Activated naive CD4-positive, alpha-beta T cell treated with anti-CD3 and anti-CD28 coated beads, Interleukin-2, amount 10 ng/mL, durations not matched to agents 7 days and 5 days (primary cell): ENCODE results near the gene KDM6A.
"Not testable (repeated sequence)": the region's sequence is repeated elsewhere in the genome, so short reads cannot be mapped to it uniquely, and the experiment has no call there.

Experiments used
- CTCF ChIA-PET: fragments of 350-600 bp; sonication (Branson Sonifier 250); formaldehyde crosslinking; loops from one replicate; lab custom pipeline; 2021; ENCODE audit warnings: antibody characterized with exemption; lab: Charles Lee
- DNase-seq: peaks from one replicate; pipeline ENCODE4 v3.0.0-alpha.2; 2020
- H3K27ac Mint-ChIP-seq: one replicate; pipeline ENCODE4 v1.8.0; 2021; ENCODE audit warnings: mild to moderate bottlenecking, moderate library complexity, mixed read lengths
- H3K27me3 Mint-ChIP-seq: one replicate; pipeline ENCODE4 v1.8.0; 2021; ENCODE audit warnings: mild to moderate bottlenecking, mixed read lengths
- H3K36me3 Mint-ChIP-seq: one replicate; pipeline ENCODE4 v1.8.0; 2021; ENCODE audit warnings: mixed read lengths
- H3K4me1 Mint-ChIP-seq: one replicate; pipeline ENCODE4 v1.8.0; 2021; ENCODE audit warnings: mixed read lengths
- H3K4me3 Mint-ChIP-seq: one replicate; pipeline ENCODE4 v1.8.0; 2021; ENCODE audit warnings: mild to moderate bottlenecking, moderate library complexity, mixed read lengths
- H3K9me3 Mint-ChIP-seq: one replicate; pipeline ENCODE4 v1.8.0; 2021; ENCODE audit warnings: mixed read lengths

Gene KDM6A

DNA sequence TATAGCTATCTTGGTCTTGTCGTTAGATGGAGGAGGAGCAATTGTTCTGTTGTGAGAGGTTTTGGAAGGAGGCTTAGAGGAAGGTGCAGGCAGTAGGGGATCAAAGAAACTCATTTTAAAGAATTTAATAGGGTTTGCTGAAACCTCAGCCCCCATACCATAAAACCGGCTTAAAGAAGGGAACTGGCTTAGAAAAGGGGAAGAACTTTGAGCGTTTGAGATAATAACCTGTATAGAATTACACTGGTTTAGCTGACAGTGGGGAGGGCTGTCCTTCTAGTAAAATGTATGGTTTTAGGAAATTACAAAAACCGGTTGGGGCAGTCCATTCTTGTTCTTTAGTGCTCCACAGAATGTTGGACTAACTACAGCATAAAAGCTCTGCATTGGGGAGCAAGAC lies 128.1 kb downstream of the KDM6A start:
- Mint-ChIP-seq H3K9me3 (peaks cover 3% of the 10 kb centered on the region), H3K27me3 (no peaks in the 10 kb centered on the region), H3K36me3 (peaks cover 21% of the 10 kb centered on the region), H3K27ac (no peak overlapping the region), H3K4me1 (peaks cover 54% of the 10 kb centered on the region), H3K4me3 (peak overlapping the region; percentile 60)
- CTCF ChIA-PET = no interaction called here
- no peak for DNase-seq

DNA sequence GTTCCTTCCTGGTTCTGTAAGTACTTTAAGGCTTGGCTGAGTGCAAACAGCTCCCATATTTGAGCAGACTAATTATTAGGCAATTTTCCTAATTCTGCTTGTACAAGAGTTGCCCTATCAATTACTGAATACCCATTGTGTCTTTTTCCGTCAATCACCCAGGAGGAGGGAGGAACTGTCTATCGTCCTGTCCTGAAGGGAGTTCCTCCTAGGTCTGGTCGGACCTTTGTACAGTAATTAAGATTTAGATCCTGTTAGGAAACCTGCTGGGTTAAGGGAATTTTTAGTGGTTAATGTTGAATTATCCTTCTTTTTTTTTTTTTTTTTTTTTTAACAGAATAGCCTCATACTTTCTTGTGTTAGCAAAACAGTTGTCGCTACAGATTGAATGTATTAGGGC lies 130.1 kb downstream of the KDM6A start:
- CTCF ChIA-PET = no interaction called here
- Mint-ChIP-seq H3K27ac (no peak overlapping the region), H3K27me3 (no peaks in the 10 kb centered on the region), H3K9me3 (peaks cover 6% of the 10 kb centered on the region), H3K4me1 (peaks cover 43% of the 10 kb centered on the region), H3K36me3 (peaks cover 24% of the 10 kb centered on the region), H3K4me3 (no peak overlapping the region)
- DNase-seq = no peak

DNA sequence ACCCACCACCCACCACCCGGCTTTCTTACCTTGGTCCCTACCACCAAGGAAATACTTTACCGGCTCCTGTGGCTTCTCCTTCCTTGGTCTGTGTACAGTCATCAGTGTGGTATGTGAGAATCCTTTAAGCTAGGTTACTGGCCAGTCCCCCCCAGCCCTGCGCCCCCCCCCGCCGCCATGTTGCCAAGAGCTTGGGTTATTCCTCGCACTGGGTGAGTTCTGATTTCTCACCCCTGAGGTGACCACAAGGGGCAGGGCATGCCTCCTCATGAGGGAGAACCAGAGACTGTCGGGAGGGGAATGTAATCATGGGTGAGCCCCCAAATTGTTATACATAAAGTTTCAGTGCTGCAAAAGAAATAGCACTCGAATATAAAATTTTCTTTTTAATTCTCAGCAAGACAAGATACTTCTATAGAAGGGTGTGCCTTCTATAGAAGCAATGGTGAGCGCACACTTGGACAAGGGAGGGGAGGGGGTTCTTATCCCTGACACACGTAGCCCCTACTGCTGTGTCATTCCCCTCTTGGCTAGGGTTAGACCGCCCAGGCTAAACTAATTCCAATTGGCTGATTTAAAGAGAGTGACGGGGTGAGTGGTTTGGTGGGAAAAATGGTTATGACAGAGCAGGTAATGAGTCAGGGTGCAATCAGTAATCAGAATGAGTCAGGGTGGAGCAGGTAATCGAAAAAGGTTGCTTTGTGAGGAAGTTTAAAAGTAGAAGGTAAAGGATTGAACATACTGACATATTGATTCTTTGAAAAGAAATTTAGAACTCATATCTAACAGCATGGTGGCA lies 133.2 kb downstream of the KDM6A start:
- Mint-ChIP-seq H3K36me3 (peaks cover 18% of the 10 kb centered on the region), H3K4me3 (no peak overlapping the region), H3K27ac (no peak overlapping the region), H3K27me3 (no peaks in the 10 kb centered on the region), H3K4me1 (peaks cover 22% of the 10 kb centered on the region), H3K9me3 (peaks cover 6% of the 10 kb centered on the region)
- no peak for DNase-seq
- CTCF ChIA-PET = no interaction called here

DNA sequence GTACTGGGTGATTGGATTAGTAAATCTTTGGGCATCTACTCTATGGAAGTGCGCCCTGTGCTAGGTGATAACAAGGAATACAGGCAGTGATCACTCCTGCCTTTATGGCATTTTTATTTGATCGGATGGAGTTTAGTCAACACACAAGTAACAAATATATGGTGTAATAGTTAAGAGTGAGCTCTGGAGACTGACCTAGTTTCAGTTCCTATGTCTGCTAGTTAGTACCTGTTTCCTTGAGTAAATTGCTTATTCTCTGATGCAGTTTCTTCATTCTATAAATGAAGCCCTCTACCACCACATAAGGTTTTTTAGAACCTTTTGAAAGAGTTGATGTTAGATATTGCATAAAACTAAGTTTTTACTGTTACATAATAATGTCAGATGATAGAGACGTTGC lies 134.6 kb downstream of the KDM6A start:
- CTCF ChIA-PET = no interaction called here
- Mint-ChIP-seq H3K36me3 (peaks cover 19% of the 10 kb centered on the region), H3K9me3 (peaks cover 6% of the 10 kb centered on the region), H3K27ac (no peak overlapping the region), H3K27me3 (no peaks in the 10 kb centered on the region), H3K4me3 (no peak overlapping the region), H3K4me1 (peaks cover 13% of the 10 kb centered on the region)
- no peak for DNase-seq

GRCh38 chrX:45009371-45010000 lies 136.5 kb downstream of the KDM6A start:
- Mint-ChIP-seq H3K4me1 (peaks cover 7% of the 10 kb centered on the region), H3K4me3 (no peak overlapping the region)
- CTCF ChIA-PET = interaction anchor here (0.7 kb wide), 1 partner anchor 95 kb away, joined by 3 read pairs; no protein-coding TSS in a partner anchor

GRCh38 chrX:45011131-45011530 lies 138.1 kb downstream of the KDM6A start:
- Mint-ChIP-seq H3K4me1 (peaks cover 7% of the 10 kb centered on the region), H3K9me3 (peaks cover 4% of the 10 kb centered on the region), H3K27me3 (no peaks in the 10 kb centered on the region), H3K4me3 (no peak overlapping the region), H3K36me3 (peaks cover 13% of the 10 kb centered on the region), H3K27ac (no peak overlapping the region)
- CTCF ChIA-PET = no interaction called here
- DNase-seq = no peak

More at GRCh38 chrX:45009371-45010000, 136.5 kb downstream of the KDM6A start:
- H3K36me3 Mint-ChIP-seq = peaks cover 20% of the 10 kb centered on the region
- no peaks in the 10 kb centered on the region for H3K27me3 Mint-ChIP-seq
- H3K9me3 Mint-ChIP-seq = peaks cover 6% of the 10 kb centered on the region
- DNase-seq = no peak
- no peak overlapping the region for H3K27ac Mint-ChIP-seq

DNA sequence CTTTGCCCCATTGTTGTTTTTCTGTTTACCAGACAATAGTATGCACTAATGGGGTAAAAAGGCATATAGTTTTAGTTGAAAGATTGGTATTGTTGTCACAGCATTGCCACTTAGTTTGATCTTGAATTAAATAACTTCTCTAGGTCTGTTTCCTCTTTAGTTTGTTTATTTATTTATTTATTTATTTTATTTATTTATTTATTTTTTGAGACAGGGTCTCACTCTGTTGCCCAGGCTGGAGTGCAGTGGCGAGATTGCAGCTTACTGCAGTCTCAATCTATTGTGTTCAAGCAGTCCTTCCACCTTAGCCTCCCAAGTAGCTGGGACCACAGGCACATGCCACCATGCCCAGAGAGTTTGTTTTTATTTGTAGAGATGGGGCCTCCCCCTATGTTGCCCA lies 138.6 kb downstream of the KDM6A start:
- Mint-ChIP-seq H3K27ac (no peak overlapping the region), H3K27me3 (no peaks in the 10 kb centered on the region), H3K9me3 (no peaks in the 10 kb centered on the region), H3K4me3 (no peak overlapping the region), H3K4me1 (peaks cover 3% of the 10 kb centered on the region), H3K36me3 (peaks cover 8% of the 10 kb centered on the region)
- CTCF ChIA-PET = no interaction called here
- no peak for DNase-seq

DNA sequence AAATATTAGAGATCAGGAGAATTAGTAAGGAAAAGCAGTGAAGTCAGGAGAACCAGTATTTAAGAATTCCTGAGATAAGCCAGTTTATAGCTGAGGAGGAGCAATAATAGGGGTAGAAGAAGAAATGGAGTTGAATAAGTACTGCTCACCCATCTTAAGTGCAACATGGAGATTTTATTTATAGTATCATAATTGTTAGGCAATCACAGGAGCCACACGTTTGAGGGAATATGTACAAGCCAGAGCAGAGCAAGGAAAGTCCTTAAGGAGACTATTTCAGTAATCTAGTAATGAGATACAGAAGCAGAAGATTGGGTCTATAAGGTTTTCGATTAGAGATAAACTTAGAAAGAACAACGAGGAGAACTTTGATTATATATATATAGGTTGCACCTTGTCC lies 145.0 kb downstream of the KDM6A start:
- H3K27me3 Mint-ChIP-seq = no peaks in the 10 kb centered on the region
- no peak for DNase-seq
- peaks cover 12% of the 10 kb centered on the region for H3K36me3 Mint-ChIP-seq
- no peaks in the 10 kb centered on the region for H3K4me1 Mint-ChIP-seq
- no peak overlapping the region for H3K4me3 Mint-ChIP-seq
- no peak overlapping the region for H3K27ac Mint-ChIP-seq
- CTCF ChIA-PET = no interaction called here
- no peaks in the 10 kb centered on the region for H3K9me3 Mint-ChIP-seq

DNA sequence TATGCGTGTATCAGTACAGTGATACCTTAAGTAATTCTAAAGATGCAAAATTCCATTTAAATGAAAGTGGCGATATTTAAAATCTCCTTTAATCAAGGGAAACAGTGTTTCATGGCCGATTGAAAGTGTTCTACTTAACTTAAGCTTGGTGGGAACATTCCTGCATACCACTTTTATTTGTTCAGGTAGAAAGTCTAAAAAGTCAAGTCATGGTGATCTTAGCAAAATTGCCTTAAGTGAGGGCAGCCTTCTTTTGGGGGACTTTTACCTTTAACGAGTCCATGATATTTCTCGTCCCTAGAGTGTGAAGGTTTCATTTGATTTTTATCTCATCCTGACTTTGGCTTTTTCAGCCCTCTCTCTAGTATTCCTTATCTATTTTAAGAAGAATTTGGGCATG lies 149.2 kb downstream of the KDM6A start:
- Mint-ChIP-seq H3K27me3 (no peaks in the 10 kb centered on the region), H3K9me3 (no peaks in the 10 kb centered on the region), H3K36me3 (peaks cover 19% of the 10 kb centered on the region), H3K4me3 (no peak overlapping the region), H3K27ac (no peak overlapping the region), H3K4me1 (no peaks in the 10 kb centered on the region)
- CTCF ChIA-PET = no interaction called here
- DNase-seq = no peak

- Mint-ChIP-seq H3K4me3 (no peak overlapping the region), H3K36me3 (peaks cover 22% of the 10 kb centered on the region), H3K27ac (no peak overlapping the region), H3K27me3 (no peaks in the 10 kb centered on the region), H3K9me3 (no peaks in the 10 kb centered on the region), H3K4me1 (peaks cover 3% of the 10 kb centered on the region)
- DNase-seq = no peak
- CTCF ChIA-PET = no interaction called here
These were observed 151.5 kb downstream of the KDM6A start for GRCh38 chrX:45024501-45024900.

- no peak overlapping the region for H3K27ac Mint-ChIP-seq
- H3K4me3 Mint-ChIP-seq = no peak overlapping the region
- DNase-seq = no peak
- H3K4me1 Mint-ChIP-seq = peaks cover 5% of the 10 kb centered on the region
- CTCF ChIA-PET = no interaction called here
- H3K9me3 Mint-ChIP-seq = no peaks in the 10 kb centered on the region
- no peaks in the 10 kb centered on the region for H3K27me3 Mint-ChIP-seq
- H3K36me3 Mint-ChIP-seq = peaks cover 28% of the 10 kb centered on the region
These were observed 153.0 kb downstream of the KDM6A start for GRCh38 chrX:45026036-45026435.

DNA sequence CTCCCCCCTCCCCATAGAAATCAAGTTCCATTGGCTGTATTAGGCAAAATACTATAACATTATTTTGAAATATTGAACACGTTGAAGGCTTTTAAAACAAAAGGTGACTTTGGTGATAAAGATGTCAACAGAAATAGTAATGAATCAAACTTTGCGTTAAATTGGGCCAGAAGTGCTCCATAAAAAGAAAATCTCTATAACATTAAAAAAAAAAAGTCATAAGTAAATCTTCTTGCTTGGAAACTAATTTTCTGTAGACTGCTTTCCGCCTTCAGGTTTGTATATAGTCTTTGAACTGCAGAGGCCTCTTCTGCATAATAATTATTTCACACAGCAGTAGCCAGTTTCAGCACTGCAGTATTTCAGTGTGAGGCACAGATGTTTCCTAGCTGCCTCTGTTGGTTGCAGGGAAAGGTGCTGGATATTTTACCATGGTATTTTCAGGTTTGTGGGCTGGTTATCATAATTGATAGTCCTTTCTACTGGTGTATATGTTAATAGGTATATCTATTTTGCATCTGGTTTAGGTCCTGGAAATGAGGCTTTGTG lies 158.9 kb downstream of the KDM6A start:
- no peaks in the 10 kb centered on the region for H3K27me3 Mint-ChIP-seq
- CTCF ChIA-PET = no interaction called here
- H3K27ac Mint-ChIP-seq = no peak overlapping the region
- H3K4me3 Mint-ChIP-seq = no peak overlapping the region
- peaks cover 2% of the 10 kb centered on the region for H3K9me3 Mint-ChIP-seq
- H3K36me3 Mint-ChIP-seq = peaks cover 19% of the 10 kb centered on the region
- peaks cover 6% of the 10 kb centered on the region for H3K4me1 Mint-ChIP-seq
- DNase-seq = no peak

DNA sequence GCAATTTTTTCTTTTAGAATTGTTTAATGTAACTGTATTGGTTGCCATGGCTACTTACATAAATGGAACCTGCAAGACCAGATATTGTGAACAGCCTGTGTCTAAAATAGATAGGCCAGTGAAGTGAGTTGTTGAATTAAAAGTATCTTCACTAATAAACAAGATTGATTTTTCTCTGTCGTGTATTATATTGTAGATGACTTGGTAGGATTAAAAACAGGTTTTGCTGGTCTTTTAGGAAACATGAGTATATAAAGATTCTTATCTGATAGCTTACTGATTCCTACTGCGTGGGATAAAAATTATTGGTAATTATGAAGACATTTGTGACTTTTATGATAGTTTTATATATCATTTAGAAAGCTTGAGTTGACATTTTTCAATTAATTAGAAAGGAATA lies 162.1 kb downstream of the KDM6A start:
- H3K4me3 Mint-ChIP-seq = no peak overlapping the region
- H3K27ac Mint-ChIP-seq = no peak overlapping the region
- H3K4me1 Mint-ChIP-seq = peaks cover 3% of the 10 kb centered on the region
- DNase-seq = no peak
- H3K9me3 Mint-ChIP-seq = peaks cover 4% of the 10 kb centered on the region
- CTCF ChIA-PET = no interaction called here
- no peaks in the 10 kb centered on the region for H3K27me3 Mint-ChIP-seq
- H3K36me3 Mint-ChIP-seq = peaks cover 16% of the 10 kb centered on the region

GRCh38 chrX:45036161-45036560 lies 163.2 kb downstream of the KDM6A start:
- CTCF ChIA-PET = no interaction called here
- H3K4me3 Mint-ChIP-seq = no peak overlapping the region
- H3K4me1 Mint-ChIP-seq = no peaks in the 10 kb centered on the region
- H3K27ac Mint-ChIP-seq = no peak overlapping the region
- no peaks in the 10 kb centered on the region for H3K27me3 Mint-ChIP-seq
- no peak for DNase-seq
- H3K36me3 Mint-ChIP-seq = peaks cover 12% of the 10 kb centered on the region
- peaks cover 4% of the 10 kb centered on the region for H3K9me3 Mint-ChIP-seq

DNA sequence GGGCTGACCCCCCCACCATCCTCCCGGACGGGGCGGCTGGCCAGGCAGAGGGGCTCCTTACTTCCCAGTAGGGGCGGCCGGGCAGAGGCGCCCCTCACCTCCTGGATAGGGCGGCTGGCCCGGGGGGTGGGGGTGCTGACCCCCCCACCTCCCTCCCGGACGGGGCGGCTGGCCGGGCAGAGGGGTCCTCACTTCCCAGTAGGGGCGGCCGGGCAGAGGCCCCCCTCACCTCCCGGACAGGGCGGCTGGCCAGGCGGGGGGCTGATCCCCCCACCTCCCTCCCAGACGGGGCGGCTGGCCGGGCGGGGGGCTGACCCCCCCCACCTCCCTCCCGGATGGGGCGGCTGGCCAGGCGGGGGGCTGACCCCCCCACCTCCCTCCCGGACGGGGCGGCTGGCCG lies 167.1 kb downstream of the KDM6A start:
- H3K4me1 Mint-ChIP-seq, H3K27me3 Mint-ChIP-seq, H3K27ac Mint-ChIP-seq, CTCF ChIA-PET, H3K9me3 Mint-ChIP-seq, DNase-seq, H3K4me3 Mint-ChIP-seq: not testable (repeated sequence)
- peaks cover 12% of the 10 kb centered on the region for H3K36me3 Mint-ChIP-seq
